Stimulated activated memory B cell treated with anti-CD40 and anti-IgM and Interleukin-4, amounts not matched to agents 10 μg/mL and 1 μg/mL and 100 μg/mL, for 72 hours (primary cell): Measurements from ENCODE around the gene WNK3.
"Not testable (repeated sequence)": the region's sequence is repeated elsewhere in the genome, so short reads cannot be mapped to it uniquely, and the experiment has no call there.

Experiments
- ATAC-seq: fragments of 150-1000 bp; cut with Tn5 transposase; 2 replicates; pipeline ENCODE4 v1.10.0; 2021
- H3K27ac Mint-ChIP-seq: one replicate; pipeline ENCODE4 v1.8.0; 2022; ENCODE audit warnings: mild to moderate bottlenecking, mixed read lengths
- H3K27me3 Mint-ChIP-seq: one replicate; pipeline ENCODE4 v1.8.0; 2022; ENCODE audit warnings: mixed read lengths
- H3K36me3 Mint-ChIP-seq: one replicate; pipeline ENCODE4 v1.8.0; 2022; ENCODE audit warnings: mixed read lengths
- H3K4me1 Mint-ChIP-seq: one replicate; pipeline ENCODE4 v1.8.0; 2022; ENCODE audit warnings: mixed read lengths
- H3K4me3 Mint-ChIP-seq: one replicate; pipeline ENCODE4 v1.8.0; 2022; ENCODE audit warnings: mild to moderate bottlenecking, moderate library complexity, mixed read lengths
- H3K9me3 Mint-ChIP-seq: one replicate; pipeline ENCODE4 v1.8.0; 2022; ENCODE audit warnings: mixed read lengths

Gene WNK3

GRCh38 chrX:54357414-54358377, at the start of gene WNK3:
Gene WNK3 (minus strand): TSS chrX:54358046.
- Mint-ChIP-seq H3K27ac (peak within 1 kb of the TSS; percentile 38), H3K36me3 (no peaks in the 10 kb centered on the region), H3K27me3 (peaks cover 30% of the 10 kb centered on the region), H3K4me3 (peak within 1 kb of the TSS; percentile 80), H3K4me1 (peaks cover 19% of the 10 kb centered on the region), H3K9me3 (no peaks in the 10 kb centered on the region)
- peak; percentile 76 for ATAC-seq

GRCh38 chrX:54407266-54407665, 49.4 kb upstream of the WNK3 start:
- Mint-ChIP-seq H3K9me3 (no peaks in the 10 kb centered on the region), H3K4me1 (no peaks in the 10 kb centered on the region), H3K27me3 (peaks cover 11% of the 10 kb centered on the region), H3K27ac (no peak overlapping the region), H3K4me3 (no peak overlapping the region), H3K36me3 (no peaks in the 10 kb centered on the region)
- no peak for ATAC-seq

- ATAC-seq = no peak
- no peaks in the 10 kb centered on the region for H3K36me3 Mint-ChIP-seq
- no peak overlapping the region for H3K4me3 Mint-ChIP-seq
- peaks cover 9% of the 10 kb centered on the region for H3K27me3 Mint-ChIP-seq
- H3K4me1 Mint-ChIP-seq = no peaks in the 10 kb centered on the region
- peaks cover 3% of the 10 kb centered on the region for H3K9me3 Mint-ChIP-seq
- H3K27ac Mint-ChIP-seq = no peak overlapping the region
Observed at GRCh38 chrX:54397113-54397512, 39.3 kb upstream of the WNK3 start.

- H3K9me3 Mint-ChIP-seq = no peaks in the 10 kb centered on the region
- H3K36me3 Mint-ChIP-seq = no peaks in the 10 kb centered on the region
- no peak overlapping the region for H3K4me3 Mint-ChIP-seq
- H3K4me1 Mint-ChIP-seq = no peaks in the 10 kb centered on the region
- no peak overlapping the region for H3K27ac Mint-ChIP-seq
- no peaks in the 10 kb centered on the region for H3K27me3 Mint-ChIP-seq
- ATAC-seq = no peak
Observed at GRCh38 chrX:54386314-54386713, 28.5 kb upstream of the WNK3 start.

GRCh38 chrX:54384661-54385060, 26.8 kb upstream of the WNK3 start:
- not testable (repeated sequence) for H3K4me1 Mint-ChIP-seq

GRCh38 chrX:54359408-54359807, 1.6 kb upstream of the WNK3 start:
- H3K9me3 Mint-ChIP-seq = no peaks in the 10 kb centered on the region
- no peak for ATAC-seq
- no peaks in the 10 kb centered on the region for H3K36me3 Mint-ChIP-seq
- peak overlapping the region; percentile 80 for H3K4me3 Mint-ChIP-seq
- peaks cover 30% of the 10 kb centered on the region for H3K27me3 Mint-ChIP-seq
- no peak overlapping the region for H3K27ac Mint-ChIP-seq
- H3K4me1 Mint-ChIP-seq = peaks cover 19% of the 10 kb centered on the region

More at GRCh38 chrX:54384661-54385060, 26.8 kb upstream of the WNK3 start:
- ATAC-seq, H3K4me3 Mint-ChIP-seq, H3K27ac Mint-ChIP-seq, H3K9me3 Mint-ChIP-seq, H3K27me3 Mint-ChIP-seq, H3K36me3 Mint-ChIP-seq: not testable (repeated sequence)

GRCh38 chrX:54358424-54359211, 772 bp upstream of the WNK3 start:
- Mint-ChIP-seq H3K36me3 (no peaks in the 10 kb centered on the region), H3K27me3 (peaks cover 30% of the 10 kb centered on the region), H3K4me1 (peaks cover 19% of the 10 kb centered on the region), H3K27ac (peak overlapping the region; percentile 38), H3K4me3 (peak overlapping the region; percentile 80), H3K9me3 (no peaks in the 10 kb centered on the region)
- ATAC-seq = peak; percentile 68

- Mint-ChIP-seq H3K4me3 (no peak overlapping the region), H3K9me3 (no peaks in the 10 kb centered on the region), H3K36me3 (no peaks in the 10 kb centered on the region), H3K4me1 (peaks cover 11% of the 10 kb centered on the region), H3K27me3 (peaks cover 13% of the 10 kb centered on the region), H3K27ac (no peak overlapping the region)
- ATAC-seq = no peak
Observed at GRCh38 chrX:54352677-54353076, 5.2 kb downstream of the WNK3 start.

GRCh38 chrX:54337383-54337782, 20.5 kb downstream of the WNK3 start:
- not testable (repeated sequence) for H3K36me3 Mint-ChIP-seq, H3K4me3 Mint-ChIP-seq, H3K27me3 Mint-ChIP-seq, H3K27ac Mint-ChIP-seq, H3K4me1 Mint-ChIP-seq, H3K9me3 Mint-ChIP-seq, ATAC-seq

- no peak overlapping the region for H3K27ac Mint-ChIP-seq
- no peaks in the 10 kb centered on the region for H3K36me3 Mint-ChIP-seq
- no peak for ATAC-seq
- H3K27me3 Mint-ChIP-seq = no peaks in the 10 kb centered on the region
- H3K9me3 Mint-ChIP-seq = no peaks in the 10 kb centered on the region
- no peak overlapping the region for H3K4me3 Mint-ChIP-seq
- H3K4me1 Mint-ChIP-seq = no peaks in the 10 kb centered on the region
Observed at GRCh38 chrX:54325077-54325476, 32.8 kb downstream of the WNK3 start.

GRCh38 chrX:54320067-54320466, 37.8 kb downstream of the WNK3 start:
- no peak for ATAC-seq
- Mint-ChIP-seq H3K36me3 (no peaks in the 10 kb centered on the region), H3K4me1 (no peaks in the 10 kb centered on the region), H3K27ac (no peak overlapping the region), H3K27me3 (no peaks in the 10 kb centered on the region), H3K4me3 (no peak overlapping the region), H3K9me3 (no peaks in the 10 kb centered on the region)

GRCh38 chrX:54306379-54306778, 51.5 kb downstream of the WNK3 start:
- no peaks in the 10 kb centered on the region for H3K9me3 Mint-ChIP-seq
- H3K36me3 Mint-ChIP-seq = no peaks in the 10 kb centered on the region
- H3K4me3 Mint-ChIP-seq = no peak overlapping the region
- no peaks in the 10 kb centered on the region for H3K4me1 Mint-ChIP-seq
- no peak overlapping the region for H3K27ac Mint-ChIP-seq
- H3K27me3 Mint-ChIP-seq = no peaks in the 10 kb centered on the region
- ATAC-seq = no peak

- no peaks in the 10 kb centered on the region for H3K36me3 Mint-ChIP-seq
- H3K27me3 Mint-ChIP-seq = no peaks in the 10 kb centered on the region
- H3K4me1 Mint-ChIP-seq = no peaks in the 10 kb centered on the region
- no peak overlapping the region for H3K27ac Mint-ChIP-seq
- H3K9me3 Mint-ChIP-seq = no peaks in the 10 kb centered on the region
- H3K4me3 Mint-ChIP-seq = no peak overlapping the region
- no peak for ATAC-seq
Observed at GRCh38 chrX:54301516-54301915, 56.3 kb downstream of the WNK3 start.

- no peak overlapping the region for H3K27ac Mint-ChIP-seq
- no peaks in the 10 kb centered on the region for H3K36me3 Mint-ChIP-seq
- no peak overlapping the region for H3K4me3 Mint-ChIP-seq
- H3K9me3 Mint-ChIP-seq = no peaks in the 10 kb centered on the region
- no peaks in the 10 kb centered on the region for H3K27me3 Mint-ChIP-seq
- ATAC-seq = no peak
- H3K4me1 Mint-ChIP-seq = no peaks in the 10 kb centered on the region
Observed at GRCh38 chrX:54294306-54294705, 63.5 kb downstream of the WNK3 start.

GRCh38 chrX:54292755-54293154, 65.1 kb downstream of the WNK3 start:
- no peaks in the 10 kb centered on the region for H3K9me3 Mint-ChIP-seq
- no peaks in the 10 kb centered on the region for H3K36me3 Mint-ChIP-seq
- H3K27me3 Mint-ChIP-seq = no peaks in the 10 kb centered on the region
- no peaks in the 10 kb centered on the region for H3K4me1 Mint-ChIP-seq
- ATAC-seq = no peak
- no peak overlapping the region for H3K4me3 Mint-ChIP-seq
- no peak overlapping the region for H3K27ac Mint-ChIP-seq
